OCI-M2 (cell line): ENCODE measurements around the gene NPLOC4.
"Not testable (repeated sequence)": the region's sequence is repeated elsewhere in the genome, so short reads cannot be mapped to it uniquely, and the experiment has no call there.

Source experiments
- DNase-seq: peaks from one replicate; lab custom pipeline; 2025; ENCODE audit not compliant: unreplicated experiment; lab: John Stamatoyannopoulos, UW

The NPLOC4 gene

DNA sequence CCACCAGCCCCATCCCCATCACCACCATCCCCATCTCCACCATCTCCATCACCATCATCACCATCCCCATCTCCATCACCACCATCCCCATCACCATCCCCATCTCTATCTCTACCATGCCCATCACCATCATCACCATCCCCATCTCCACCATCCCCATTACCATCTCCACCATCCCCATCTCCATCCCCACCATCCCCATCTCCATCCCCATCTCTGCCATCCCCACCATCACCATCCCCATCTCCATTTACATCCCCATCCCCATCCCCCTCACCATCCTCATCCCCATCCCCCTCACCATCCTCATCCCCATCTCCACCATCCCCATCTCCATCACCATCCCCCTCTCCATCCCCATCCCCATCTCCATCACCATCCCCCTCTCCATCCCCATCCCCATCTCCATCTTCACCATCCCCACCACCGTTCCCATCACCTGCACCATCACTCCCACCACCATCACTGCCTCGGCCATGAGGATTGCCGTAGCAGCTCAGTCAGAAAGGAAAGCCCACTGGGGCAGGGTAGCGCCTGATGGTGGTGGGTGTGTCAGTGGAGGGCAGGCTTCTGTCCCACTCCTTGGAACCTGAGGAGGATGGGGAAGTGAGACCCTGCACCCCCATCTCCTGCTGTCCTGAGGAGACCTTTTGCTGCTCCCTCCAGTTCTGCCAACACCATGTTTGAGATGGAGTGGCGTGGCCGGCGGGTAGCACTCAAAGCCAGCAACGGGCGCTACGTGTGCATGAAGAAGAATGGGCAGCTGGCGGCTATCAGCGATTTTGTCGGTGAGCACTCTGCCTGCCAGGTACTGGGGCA, 101.2 kb downstream of the NPLOC4 start:
- DNase-seq = no peak

DNA sequence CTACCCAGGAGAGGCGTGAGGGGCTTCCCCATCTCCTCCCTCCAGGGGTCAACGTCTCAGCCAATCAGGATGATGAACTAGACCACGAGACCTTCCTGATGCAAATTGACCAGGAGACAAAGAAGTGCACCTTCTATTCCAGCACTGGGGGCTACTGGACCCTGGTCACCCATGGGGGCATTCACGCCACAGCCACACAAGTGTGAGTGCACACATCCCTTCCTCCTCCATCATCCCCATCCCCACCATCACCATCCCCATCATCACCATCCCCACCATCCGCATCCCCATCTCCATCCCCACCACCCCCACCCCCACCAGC, 101.9 kb downstream of the NPLOC4 start:
- DNase-seq = no peak

DNA sequence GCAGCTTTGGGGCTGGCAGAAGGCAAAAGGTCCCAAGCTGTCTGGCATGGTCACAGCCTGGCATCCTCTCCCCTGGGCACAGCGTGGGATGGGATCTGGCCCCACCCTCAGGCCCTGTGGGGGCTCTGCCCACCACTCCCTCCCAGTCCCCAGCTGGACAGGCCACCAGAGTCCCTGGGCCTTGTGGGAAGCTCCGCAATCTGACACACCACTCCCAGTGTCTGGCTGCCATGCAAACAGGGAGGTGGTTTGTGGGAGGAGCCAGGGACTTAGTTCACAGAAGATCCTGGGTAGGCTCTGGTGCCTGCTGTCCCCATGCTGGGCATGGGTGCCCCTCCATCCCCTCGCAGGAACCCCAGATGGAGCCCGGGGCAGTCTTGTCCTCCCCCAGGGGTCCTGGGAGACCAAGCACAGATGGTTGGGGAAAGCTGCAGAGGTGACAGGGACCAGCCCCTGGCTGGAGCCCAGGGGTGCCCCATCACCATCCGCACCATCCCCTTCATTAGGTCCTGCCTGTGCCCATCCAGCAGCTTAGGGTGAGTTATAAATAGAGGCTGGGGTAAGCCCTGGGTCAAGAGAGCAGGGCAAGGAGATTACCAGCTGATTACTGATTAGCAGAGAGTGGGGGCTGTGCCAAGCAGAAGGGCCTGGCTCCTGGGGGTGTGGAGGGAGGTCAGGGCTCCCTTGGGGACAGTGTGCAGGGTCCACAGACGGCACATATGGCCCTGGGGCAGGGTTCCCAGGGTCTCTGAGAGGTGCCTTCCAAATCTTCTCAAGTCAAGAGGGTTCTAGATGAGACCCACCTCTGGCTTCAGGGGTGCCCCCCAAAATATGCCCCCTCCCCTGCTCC, 102.5 kb downstream of the NPLOC4 start:
- no peak for DNase-seq

DNA sequence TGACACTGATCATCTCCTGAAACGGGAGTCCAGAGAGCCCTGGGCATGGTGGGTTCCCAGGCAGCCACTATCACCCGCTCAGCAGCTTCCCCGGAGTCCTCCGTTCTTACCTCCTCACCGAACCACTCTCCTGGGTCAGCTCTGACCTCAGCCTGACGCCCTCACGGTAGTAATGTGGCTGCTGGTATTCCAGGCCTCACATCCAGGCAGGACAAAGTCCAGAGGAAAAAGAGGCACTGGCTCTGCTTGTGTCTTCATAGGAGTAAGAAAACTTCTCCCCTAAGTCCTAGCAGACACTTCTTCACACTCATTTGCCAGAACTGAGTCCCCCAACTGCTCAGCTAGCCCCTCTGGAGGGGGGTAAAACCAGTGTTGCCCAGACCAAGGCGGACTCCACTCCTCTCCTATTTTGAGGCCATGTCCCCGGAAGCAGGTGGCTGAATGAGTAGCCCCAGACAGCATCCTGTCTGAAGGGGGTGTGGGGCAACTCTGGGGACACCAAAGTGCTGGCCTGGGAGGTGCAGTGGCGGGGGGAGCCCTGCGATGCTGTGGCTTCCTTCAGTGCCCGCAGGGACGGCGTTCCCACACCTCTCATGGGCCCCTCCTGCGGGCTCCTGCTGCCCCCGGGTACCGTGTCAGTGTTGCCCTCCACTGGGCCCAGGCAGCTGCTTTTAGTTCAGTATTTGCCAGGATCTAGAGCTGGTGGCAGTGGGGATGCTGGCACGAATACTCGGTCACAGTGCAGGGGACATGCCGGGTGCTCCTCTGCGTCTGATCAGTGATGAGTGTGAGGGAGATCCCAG, 103.4 kb downstream of the NPLOC4 start:
- no peak for DNase-seq

DNA sequence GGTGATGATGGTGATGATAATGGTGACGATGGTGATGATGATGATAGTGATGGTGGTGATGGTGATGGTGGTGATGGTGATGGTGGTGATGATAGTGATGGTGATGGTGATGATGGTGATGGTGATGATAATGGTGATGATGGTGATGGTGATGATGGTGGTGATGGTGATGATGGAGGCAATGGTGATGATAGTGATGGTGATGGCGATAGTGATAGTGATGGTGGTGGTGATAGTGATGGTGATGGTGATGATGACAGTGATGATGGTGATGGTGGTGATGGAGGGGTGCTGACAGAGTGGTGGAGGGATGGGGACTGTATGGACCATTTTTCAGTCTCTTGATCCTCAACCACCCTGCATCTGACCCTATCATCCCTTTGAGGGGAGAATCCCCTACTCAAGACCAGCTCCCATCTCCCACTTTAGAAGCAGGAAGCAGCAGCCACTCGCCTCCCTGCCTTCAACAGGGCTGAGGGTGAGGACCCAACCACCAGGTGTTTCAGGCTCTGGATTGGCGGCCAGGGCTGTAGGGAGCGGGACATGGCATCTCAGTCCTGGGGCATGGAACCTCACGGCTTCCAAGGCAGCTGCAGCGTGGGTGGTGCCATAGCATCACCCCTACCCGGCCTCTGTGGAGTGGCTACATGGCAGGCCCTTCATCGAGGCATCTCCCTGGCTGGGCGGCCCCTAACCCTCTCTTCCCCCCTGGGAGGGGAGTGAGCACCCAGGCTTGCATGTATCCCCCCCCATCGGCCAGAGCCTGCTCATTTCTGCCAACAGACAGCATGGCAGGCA, 104.2 kb downstream of the NPLOC4 start:
- DNase-seq = no peak

DNA sequence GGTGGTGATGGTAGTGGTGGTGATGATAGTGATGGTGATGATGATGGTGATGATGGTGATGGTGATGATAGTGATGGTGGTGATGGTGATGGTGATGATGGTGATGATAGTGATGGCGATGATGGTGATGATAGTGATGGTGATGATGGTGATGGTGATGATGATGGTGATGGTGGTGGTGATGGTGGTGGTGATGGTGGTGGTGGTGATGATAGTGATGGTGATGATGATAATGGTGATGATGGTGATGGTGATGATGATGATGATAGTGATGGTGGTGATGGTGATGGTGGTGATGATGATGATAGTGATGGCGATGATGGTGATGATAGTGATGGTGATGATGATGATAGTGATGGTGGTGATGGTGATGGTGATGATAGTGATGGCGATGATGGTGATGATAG, 104.9 kb downstream of the NPLOC4 start:
- DNase-seq = not testable (repeated sequence)

DNA sequence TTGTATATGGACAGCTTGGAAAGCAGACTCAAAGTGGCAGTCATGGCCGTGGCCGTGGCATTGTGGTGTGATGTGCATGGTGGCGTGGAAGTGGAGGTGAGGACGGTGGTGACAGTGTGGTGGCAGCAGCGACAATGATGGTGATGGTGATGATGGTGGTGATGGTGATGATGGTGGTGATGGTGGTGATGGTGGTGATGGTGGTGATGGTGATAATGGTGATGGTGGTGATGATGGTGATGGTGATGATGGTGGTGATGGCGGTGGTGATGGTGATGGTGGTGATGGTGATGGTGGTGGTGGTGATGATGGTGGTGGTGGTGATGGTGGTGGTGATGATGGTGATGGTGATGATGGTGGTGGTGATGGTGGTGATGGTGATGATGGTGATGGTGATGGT, 105.9 kb downstream of the NPLOC4 start:
- not testable (repeated sequence) for DNase-seq

DNA sequence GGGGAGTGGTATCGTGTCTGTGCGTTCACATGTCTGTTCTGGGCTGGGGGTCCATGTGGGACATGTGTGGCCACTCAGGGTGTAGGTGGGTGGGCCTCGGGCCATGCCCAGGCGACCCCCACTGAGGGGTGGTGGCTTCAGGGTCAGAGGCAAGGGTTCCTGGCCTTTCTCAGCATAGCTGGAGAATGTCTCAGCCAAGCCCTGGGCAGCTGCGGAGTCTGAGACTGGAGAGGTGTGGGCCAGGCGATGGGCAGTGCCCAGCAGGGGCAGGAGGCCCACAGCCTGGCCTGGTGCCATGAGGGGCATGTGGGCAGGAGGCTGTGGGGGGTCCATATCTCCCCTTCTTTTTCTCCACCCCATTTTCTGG, 107.5 kb downstream of the NPLOC4 start:
- DNase-seq = no peak

DNA sequence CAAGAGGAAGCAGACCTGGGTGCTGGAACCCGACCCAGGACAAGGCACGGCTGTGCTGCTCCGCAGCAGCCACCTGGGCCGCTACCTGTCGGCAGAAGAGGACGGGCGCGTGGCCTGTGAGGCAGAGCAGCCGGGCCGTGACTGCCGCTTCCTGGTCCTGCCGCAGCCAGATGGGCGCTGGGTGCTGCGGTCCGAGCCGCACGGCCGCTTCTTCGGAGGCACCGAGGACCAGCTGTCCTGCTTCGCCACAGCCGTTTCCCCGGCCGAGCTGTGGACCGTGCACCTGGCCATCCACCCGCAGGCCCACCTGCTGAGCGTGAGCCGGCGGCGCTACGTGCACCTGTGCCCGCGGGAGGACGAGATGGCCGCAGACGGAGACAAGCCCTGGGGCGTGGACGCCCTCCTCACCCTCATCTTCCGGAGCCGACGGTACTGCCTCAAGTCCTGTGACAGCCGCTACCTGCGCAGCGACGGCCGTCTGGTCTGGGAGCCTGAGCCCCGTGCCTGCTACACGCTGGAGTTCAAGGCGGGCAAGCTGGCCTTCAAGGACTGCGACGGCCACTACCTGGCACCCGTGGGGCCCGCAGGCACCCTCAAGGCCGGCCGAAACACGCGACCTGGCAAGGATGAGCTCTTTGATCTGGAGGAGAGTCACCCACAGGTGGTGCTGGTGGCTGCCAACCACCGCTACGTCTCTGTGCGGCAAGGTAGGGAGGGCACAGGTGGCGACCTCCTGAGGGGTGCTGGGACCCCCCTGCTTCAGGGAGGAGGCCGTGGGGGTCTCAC, 108.1 kb downstream of the NPLOC4 start:
- DNase-seq = no peak

DNA sequence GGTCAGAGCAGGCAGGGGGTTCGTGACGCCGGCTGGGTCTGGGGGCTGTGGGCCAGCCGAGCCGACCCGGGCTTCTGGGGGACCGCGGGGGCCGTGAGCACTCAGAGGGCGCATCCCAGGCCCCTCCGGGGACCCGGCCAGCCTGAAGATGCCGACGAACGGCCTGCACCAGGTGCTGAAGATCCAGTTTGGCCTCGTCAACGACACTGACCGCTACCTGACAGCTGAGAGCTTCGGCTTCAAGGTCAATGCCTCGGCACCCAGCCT, 108.6 kb downstream of the NPLOC4 start:
- DNase-seq = no peak

DNA sequence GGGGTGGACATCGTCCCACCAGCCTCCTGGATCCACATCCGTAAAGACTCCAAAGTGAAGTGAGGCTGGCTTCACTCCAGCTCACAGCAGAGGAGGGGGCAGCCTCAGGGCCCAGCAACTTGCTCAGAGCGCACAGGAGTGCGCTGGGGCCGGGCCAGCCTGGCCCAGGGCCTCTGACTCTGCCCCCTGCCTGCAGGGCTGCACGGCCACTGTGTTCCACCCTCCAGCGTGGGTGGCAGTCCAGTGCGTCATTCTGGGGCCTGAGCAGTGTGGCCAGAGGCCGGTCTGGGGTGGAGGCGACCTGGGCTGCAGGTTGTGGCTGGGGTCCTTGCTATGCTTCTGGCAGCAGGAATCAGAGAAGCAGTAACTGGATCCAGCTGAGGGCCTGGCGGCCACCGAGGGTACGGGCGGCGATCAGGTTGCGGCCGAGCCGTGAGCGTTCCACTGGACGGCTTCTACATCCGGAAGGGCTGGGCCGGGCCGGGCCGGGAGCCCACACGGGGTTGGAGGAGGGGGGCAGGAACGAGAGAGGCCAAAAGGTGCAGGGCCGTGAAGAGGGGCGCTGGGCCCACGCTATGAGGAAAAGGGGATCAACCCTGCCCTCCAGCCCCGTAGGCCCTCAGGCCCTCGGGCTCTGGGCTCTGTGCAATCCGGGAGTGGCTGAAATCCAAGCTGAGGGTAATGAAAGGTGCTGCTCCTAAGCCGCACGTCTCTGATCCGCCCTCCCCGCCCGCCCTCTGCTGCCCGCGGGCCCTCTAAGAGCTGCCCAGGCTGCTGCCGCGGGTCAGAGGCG, 109.1 kb downstream of the NPLOC4 start, which contains the start of gene FSCN2:
Gene FSCN2, plus strand, starts transcription at position 787 of the 793 bp plus-strand sequence. CDS start 155 bp downstream, outside the sequence.
- no peak for DNase-seq

DNA sequence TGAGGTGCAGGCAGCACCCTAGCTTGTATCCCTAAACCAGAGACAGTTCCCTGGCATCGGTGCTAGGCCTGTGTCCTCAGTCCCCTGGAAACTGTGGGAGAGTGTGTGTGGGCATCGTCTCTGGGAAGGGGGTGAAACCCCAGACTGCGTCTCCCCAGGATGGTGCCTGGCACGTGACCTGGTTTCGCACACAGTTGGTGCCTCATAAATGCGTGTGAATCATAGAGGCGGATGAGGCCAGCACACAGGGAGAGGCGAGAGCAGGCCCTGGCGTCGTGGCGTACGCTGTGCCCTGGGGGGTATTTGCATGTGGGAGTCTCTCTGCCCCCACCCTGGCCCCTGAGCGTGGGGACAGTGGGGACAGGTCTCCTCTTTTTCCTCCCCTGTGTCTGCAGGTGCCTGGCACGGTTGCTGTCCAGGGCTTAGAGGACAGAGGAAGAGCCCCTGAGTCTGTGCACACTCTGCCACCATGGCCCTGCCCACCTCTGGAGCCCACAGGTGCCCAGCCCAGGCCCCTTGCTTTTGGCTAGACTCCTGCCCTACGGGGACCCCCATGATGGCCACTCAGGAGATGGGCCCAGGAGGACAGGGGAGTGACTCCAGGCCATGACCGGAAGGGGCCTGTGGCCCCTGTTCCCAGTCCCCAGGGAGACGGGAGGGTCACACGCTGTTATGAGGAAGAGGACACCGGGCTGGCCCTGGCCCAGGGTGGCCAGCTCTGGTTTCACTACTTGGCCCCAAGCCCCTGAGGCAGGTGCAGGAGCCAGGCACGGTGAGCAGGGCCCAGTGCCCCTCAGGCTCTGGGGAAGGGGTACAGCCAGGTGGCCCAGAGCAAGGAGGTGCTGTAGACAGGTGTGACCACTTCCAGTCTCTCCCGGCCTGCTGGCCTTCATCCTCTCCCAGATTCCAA, 110.0 kb downstream of the NPLOC4 start:
- no peak for DNase-seq

DNA sequence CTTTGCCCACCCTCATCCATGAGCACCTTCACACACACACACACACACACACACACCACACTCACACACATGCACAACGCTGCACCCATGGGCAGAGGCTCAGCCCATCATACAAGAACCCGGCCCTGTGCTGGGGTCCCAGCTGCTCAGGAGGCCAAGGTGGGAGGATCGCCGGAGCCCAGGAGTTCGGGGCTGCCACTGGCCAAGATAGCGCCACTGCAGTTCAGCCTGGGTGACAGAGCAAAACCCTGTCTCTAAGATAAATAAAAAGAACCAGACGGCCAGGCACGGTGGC, 112.1 kb downstream of the NPLOC4 start:
- no peak for DNase-seq

DNA sequence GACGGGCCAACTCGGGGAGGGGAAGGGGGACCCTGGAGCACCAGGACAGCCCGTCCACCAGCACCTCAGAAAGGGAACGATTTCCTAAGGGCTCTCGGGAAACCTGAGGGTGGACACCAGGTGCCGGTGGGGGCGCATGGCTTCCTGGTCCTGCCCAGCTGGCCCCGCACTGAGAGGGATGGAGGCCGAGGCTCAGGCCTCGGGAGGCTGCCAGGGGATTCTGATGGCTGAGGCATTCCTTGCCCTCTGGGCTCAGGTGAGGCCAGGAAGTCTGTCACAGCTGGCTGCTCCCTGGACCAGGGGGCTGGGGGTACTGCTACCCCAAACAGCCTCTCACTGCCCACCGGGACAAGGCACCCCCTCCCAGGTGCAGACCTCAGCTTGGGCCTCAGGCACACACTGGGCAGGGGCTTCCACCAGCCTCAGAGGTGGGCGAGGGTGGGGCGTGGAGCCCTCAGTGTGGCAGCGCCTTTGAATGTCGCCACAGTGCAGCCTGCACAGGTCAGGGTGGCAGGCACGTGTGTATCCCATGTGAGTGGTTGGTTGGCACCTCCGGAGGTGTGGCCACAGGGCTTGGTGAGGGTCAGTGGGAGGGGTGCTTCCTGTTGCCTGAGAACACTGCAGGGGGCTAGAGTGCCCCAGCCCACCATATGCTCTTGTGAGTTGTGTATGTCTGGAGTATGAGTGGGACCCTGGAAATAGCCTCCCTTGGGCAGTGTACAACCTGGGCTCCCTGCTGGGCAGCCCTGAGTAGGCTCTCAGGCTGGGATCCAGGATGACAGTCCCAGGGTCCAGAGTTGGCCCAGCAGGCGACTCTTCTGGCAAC, 112.7 kb downstream of the NPLOC4 start:
- DNase-seq = no peak

DNA sequence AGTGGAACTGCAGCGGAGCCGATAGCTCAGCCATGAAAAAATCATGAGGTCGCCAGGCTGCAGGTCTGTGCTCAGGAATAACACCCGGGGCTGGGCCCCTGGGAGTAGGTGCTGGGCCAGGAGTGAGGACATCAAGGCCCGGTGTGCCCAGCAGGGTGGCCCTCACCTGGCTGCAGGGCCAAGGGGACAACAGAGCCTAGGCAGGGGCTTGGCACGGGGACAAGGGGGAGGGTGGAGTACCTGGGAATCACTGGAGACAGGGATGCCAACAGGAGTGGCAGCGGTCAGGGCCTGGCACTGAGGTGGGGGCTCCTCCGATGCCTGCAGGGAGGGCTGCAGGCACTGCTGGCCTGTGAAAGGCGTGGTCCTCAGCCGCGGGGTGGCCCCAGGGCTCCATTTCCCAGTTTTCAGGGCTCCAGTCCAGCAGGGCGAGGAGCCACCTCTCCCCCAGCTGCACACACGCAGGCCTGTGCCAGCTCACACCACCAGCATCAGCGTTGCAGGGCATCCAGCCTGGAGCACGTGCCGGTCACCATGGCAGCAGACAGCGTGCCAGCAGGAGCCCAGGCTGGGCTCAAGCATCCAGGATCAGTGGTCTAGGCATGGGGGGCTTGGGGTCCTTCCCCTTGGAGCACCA, 113.4 kb downstream of the NPLOC4 start:
- no peak for DNase-seq

DNA sequence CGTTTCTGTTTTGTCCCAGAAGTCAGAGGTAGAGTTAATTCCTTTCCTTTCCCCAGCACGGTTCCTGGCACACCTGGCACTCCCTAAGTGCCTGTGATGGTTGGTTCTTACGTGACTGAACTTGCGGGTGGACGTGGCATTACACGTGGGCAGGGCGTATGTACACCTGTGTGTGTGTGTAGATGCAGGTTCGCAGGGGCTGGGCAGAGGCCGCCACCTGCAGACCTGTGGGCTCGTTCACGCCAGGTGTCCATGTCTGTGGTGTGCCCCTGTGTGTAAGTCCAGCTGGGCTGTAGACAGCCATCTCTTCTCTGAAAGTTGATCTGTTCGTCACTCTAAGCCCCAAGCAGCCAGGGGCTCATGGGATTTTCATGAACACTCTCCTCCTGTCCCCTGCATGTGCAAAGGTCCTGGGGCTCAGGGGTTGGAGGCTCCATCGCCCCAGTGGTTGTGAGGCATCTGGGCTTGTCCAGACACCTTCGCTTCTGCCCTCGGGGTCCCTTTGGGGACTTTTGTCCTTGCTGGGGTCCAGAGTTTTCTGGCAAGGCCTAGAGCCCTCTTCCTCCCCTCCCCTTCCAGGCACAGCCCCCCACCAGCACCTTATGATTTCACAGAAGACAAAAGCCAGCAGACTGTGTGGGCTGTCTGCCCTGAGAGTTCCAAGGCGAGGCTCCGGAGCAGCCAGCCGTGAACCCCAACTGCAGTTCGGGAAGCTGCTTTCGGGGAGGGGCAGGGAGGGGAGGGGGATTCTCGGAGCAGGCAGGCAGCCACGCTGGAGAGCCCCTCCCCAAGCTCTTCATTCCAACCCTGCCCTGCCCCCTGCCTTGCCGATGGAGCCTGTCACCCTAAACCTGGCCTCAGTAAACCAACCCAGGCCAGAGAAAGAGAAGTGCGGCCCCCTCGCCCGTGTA, 114.2 kb downstream of the NPLOC4 start:
- no peak for DNase-seq
